Stomach (tissue), 9 donors: ENCODE measurements around the gene MX2. TPM values are rescaled to one million over a fixed set of nuclear protein-coding genes. Genes with fewer than 3 reads are reported as not detected.

Experiments
- DNase-seq, 2 donors: peaks; one replicate each; pipeline versions ENCODE4 v3.0.0 to v3.0.0-alpha.2; 2013 to 2019
- H3K27ac ChIP-seq, 5 donors: fragments of 200-600 bp in 4 of 5; sonication (generic) in 4 of 5; one replicate each; pipeline ENCODE4 v1.5.1; 2013 to 2019; ENCODE audit warnings: mild to moderate bottlenecking in 1 of 5, moderate library complexity in 1 of 5
- H3K27me3 ChIP-seq, 3 donors: fragments of 200-600 bp; sonication (generic); one replicate each; pipeline ENCODE4 v1.5.1; 2017 to 2019; ENCODE audit warnings: mixed run types in 1 of 3
- H3K36me3 ChIP-seq, 4 donors: fragments of 200-600 bp; sonication (generic); 1 replicate in 3 of 4; 2 replicates in 1 of 4; pipeline ENCODE4 v1.5.1; 2016 to 2019
- H3K4me1 ChIP-seq, 4 donors: fragments of 200-600 bp; sonication (generic); one replicate each; pipeline ENCODE4 v1.5.1; 2016 to 2019
- H3K4me3 ChIP-seq, 4 donors: fragments of 200-600 bp; sonication (generic) in 3 of 4; one replicate each; pipeline ENCODE4 v1.5.1; 2016 to 2019; ENCODE audit warnings: mild to moderate bottlenecking in 1 of 4
- H3K9me3 ChIP-seq, 4 donors: fragments of 200-600 bp; sonication (generic); one replicate each; pipeline ENCODE4 v1.5.1; 2016 to 2019
- CTCF ChIP-seq, 7 experiments: fragments of 450-650 bp in 4 of 7; fragments of 200-600 bp in 3 of 7; sonication (generic) in 3 of 7; IDR thresholded peaks; one replicate each; pipeline ENCODE4 v1.5.1; 2016 to 2019; ENCODE audit warnings: antibody characterized with exemption in 7 of 7, control low read depth in 2 of 7, mild to moderate bottlenecking in 1 of 7
- EP300 ChIP-seq: sonication (generic); formaldehyde crosslinking; IDR thresholded peaks from one replicate; pipeline ENCODE4 v1.6.1; 2017; ENCODE audit warnings: antibody characterized with exemption
- POLR2A ChIP-seq, 4 donors: fragments of 450-650 bp; IDR thresholded peaks; one replicate each; pipeline ENCODE4 v1.6.1; 2016; ENCODE audit warnings: antibody characterized with exemption in 4 of 4, control low read depth in 2 of 4, mild to moderate bottlenecking in 1 of 4, moderate library complexity in 1 of 4
- POLR2AphosphoS5 ChIP-seq, 3 donors: sonication (generic); formaldehyde crosslinking; IDR thresholded peaks; one replicate each; pipeline ENCODE4 v1.6.1; 2016; ENCODE audit warnings: antibody characterized with exemption in 3 of 3
- WGBS, 5 donors: extraction: QIAGEN DNeasy Blood & Tissue Kit in 3 of 5; methylation state at CpG; one replicate each; pipeline versions ENCODE4 v1.1.5 to v1.1.7; 2013 to 2018; 5-methylcytosine and 5-hydroxymethylcytosine counted together
- intact Hi-C: fragments of 100-400 bp; cut with DNase I; formaldehyde crosslinking; loops from one replicate; pipeline ENCODE4 v1.15.1; 2023; ENCODE audit warnings: low total_unique reads
- polyA plus RNA-seq, 3 donors: library from polyadenylated mRNA; stranded (reverse); fragments of 200-250 nt; gene quantifications; one replicate each; pipeline ENCODE4 v1.2.3, GENCODE V29; 2013
- total RNA-seq, 5 donors: library from RNA; depleted of rRNA; stranded (reverse); fragments of >200 nt; gene quantifications; one replicate each; pipeline versions ENCODE4 v1.1.0 to v1.2.3, GENCODE V29; 2014 to 2016
- donor health status: healthy with polysubstance abuse.
- donor health status: Bipolar disorder and iron deficiency.
- donor health status: healthy.

MX2 gene
- total and polyA plus RNA-seq, 8 donors = 5.0 to 85.8 (median 18.0) TPM

- intact Hi-C loops = no loop called here
- H3K27ac ChIP-seq = peak overlapping the region in 3 of 5 donors; percentile 29 to 75 (median 44)
- TF ChIP-seq POLR2A (IDR thresholded peaks at IDR 0.05) (no peak), EP300 (no peak), CTCF (IDR thresholded peaks at IDR 0.05) (no peak), POLR2AphosphoS5 (IDR thresholded peaks at IDR 0.05) (peak in 1 of 3 donors; percentile 17)
- 71 to 79% (median 74%) methylated on average over 15 to 16 of the region's 16 CpGs for WGBS, 5 donors
- peaks cover 25 to 92% (median 84%) of the 10 kb centered on the region in 4 donors for H3K36me3 ChIP-seq
- peak; percentile 67 to 80 for DNase-seq
- H3K4me3 ChIP-seq = no peak overlapping the region
- peaks cover 0 to 4% (median 0%) of the 10 kb centered on the region in 4 donors for H3K4me1 ChIP-seq
- no peaks in the 10 kb centered on the region for H3K9me3 ChIP-seq
- H3K27me3 ChIP-seq = no peaks in the 10 kb centered on the region
These were observed 90.2 kb downstream of the MX2 start for GRCh38 chr21:41451753-41452676.

- Histone ChIP-seq H3K27ac (no peak overlapping the region), H3K27me3 (no peaks in the 10 kb centered on the region), H3K4me3 (no peak overlapping the region), H3K9me3 (no peaks in the 10 kb centered on the region), H3K4me1 (peaks cover 0 to 4% (median 0%) of the 10 kb centered on the region in 4 donors), H3K36me3 (peaks cover 19 to 92% (median 84%) of the 10 kb centered on the region in 4 donors)
- intact Hi-C loops = no loop called here
- 94 to 98% (median 95%) methylated on average over 3 of the region's 3 CpGs for WGBS, 5 donors
- DNase-seq = no peak
- TF ChIP-seq POLR2AphosphoS5 (IDR thresholded peaks at IDR 0.05) = no peak
- TF ChIP-seq CTCF (IDR thresholded peaks at IDR 0.05) = no peak
- no peak for TF ChIP-seq EP300
- no peak for TF ChIP-seq POLR2A (IDR thresholded peaks at IDR 0.05)
These were observed 91.4 kb downstream of the MX2 start for GRCh38 chr21:41453198-41453597.

GRCh38 chr21:41453761-41454160, 91.9 kb downstream of the MX2 start:
- no peak overlapping the region for H3K4me3 ChIP-seq
- H3K9me3 ChIP-seq = no peaks in the 10 kb centered on the region
- no peak for TF ChIP-seq EP300
- no peak for TF ChIP-seq POLR2AphosphoS5 (IDR thresholded peaks at IDR 0.05)
- TF ChIP-seq POLR2A (IDR thresholded peaks at IDR 0.05) = no peak
- no peak for TF ChIP-seq CTCF (IDR thresholded peaks at IDR 0.05)
- H3K36me3 ChIP-seq = peaks cover 19 to 92% (median 84%) of the 10 kb centered on the region in 4 donors
- no peak overlapping the region for H3K27ac ChIP-seq
- WGBS, 5 donors = 56 to 72% (median 61%) methylated on average over 3 of the region's 3 CpGs
- DNase-seq = no peak
- no peaks in the 10 kb centered on the region for H3K27me3 ChIP-seq
- H3K4me1 ChIP-seq = peaks cover 0 to 4% (median 0%) of the 10 kb centered on the region in 4 donors
- intact Hi-C loops = no loop called here

GRCh38 chr21:41458121-41458520, 96.3 kb downstream of the MX2 start:
- 84 to 93% (median 92%) methylated on average over 6 of the region's 6 CpGs for WGBS, 5 donors
- H3K36me3 ChIP-seq = peaks cover 10 to 67% (median 58%) of the 10 kb centered on the region in 4 donors
- H3K4me3 ChIP-seq = no peak overlapping the region
- H3K27me3 ChIP-seq = no peaks in the 10 kb centered on the region
- intact Hi-C loops = loop anchor here (5.0 kb wide), 1 partner anchor 176 kb away; no protein-coding TSS in a partner anchor
- H3K4me1 ChIP-seq = peaks cover 0 to 21% (median 11%) of the 10 kb centered on the region in 4 donors
- no peak overlapping the region for H3K27ac ChIP-seq
- TF ChIP-seq CTCF (IDR thresholded peaks at IDR 0.05) (no peak), POLR2A (IDR thresholded peaks at IDR 0.05) (no peak), POLR2AphosphoS5 (IDR thresholded peaks at IDR 0.05) (no peak), EP300 (no peak)
- DNase-seq = no peak
- no peaks in the 10 kb centered on the region for H3K9me3 ChIP-seq
